ENCODE results near the gene SLC13A1.

The SLC13A1 gene

GRCh38 chr7:123151443-123151842 is 48.3 kb downstream of the SLC13A1 start:
- Histone ChIP-seq H3K4me1 (ENCODE audit: control insufficient read depth, insufficient read depth, low read length) (no peaks in the 10 kb centered on the region), H3K9ac (ENCODE audit: low read length) (no peak overlapping the region), H3K4me3 (ENCODE audit: low read length) (no peak overlapping the region), H3K9me3 (ENCODE audit: control insufficient read depth, low read length) (no peaks in the 10 kb centered on the region), H3K27me3 (replicated peaks; ENCODE audit: control insufficient read depth, insufficient read depth, low read length) (no peaks in the 10 kb centered on the region), H3K36me3 (ENCODE audit: control insufficient read depth, insufficient read depth, low read length, severe bottlenecking) (no peaks in the 10 kb centered on the region)
- DNase-seq (ENCODE audit: low read depth): no peak

GRCh38 chr7:123148813-123149212 is 51.0 kb downstream of the SLC13A1 start:
- Histone ChIP-seq H3K27me3 (replicated peaks; ENCODE audit: control insufficient read depth, insufficient read depth, low read length) (no peaks in the 10 kb centered on the region), H3K4me1 (ENCODE audit: control insufficient read depth, insufficient read depth, low read length) (no peaks in the 10 kb centered on the region), H3K36me3 (ENCODE audit: control insufficient read depth, insufficient read depth, low read length, severe bottlenecking) (no peaks in the 10 kb centered on the region), H3K9me3 (ENCODE audit: control insufficient read depth, low read length) (no peaks in the 10 kb centered on the region), H3K9ac (ENCODE audit: low read length) (no peak overlapping the region), H3K4me3 (ENCODE audit: low read length) (no peak overlapping the region)
- no peak for DNase-seq (ENCODE audit: low read depth)

GRCh38 chr7:123143252-123144006 is 56.3 kb downstream of the SLC13A1 start:
- DNase-seq (ENCODE audit: low read depth): no peak

GRCh38 chr7:123140561-123140960 is 59.2 kb downstream of the SLC13A1 start:
- no peaks in the 10 kb centered on the region for H3K9me3 ChIP-seq (ENCODE audit: control insufficient read depth, low read length)
- H3K27me3 ChIP-seq (replicated peaks; ENCODE audit: control insufficient read depth, insufficient read depth, low read length): peaks cover 7% of the 10 kb centered on the region
- H3K9ac ChIP-seq (ENCODE audit: low read length): no peak overlapping the region
- DNase-seq (ENCODE audit: low read depth): no peak
- no peak overlapping the region for H3K4me3 ChIP-seq (ENCODE audit: low read length)
- H3K36me3 ChIP-seq (ENCODE audit: control insufficient read depth, insufficient read depth, low read length, severe bottlenecking): no peaks in the 10 kb centered on the region
- H3K4me1 ChIP-seq (ENCODE audit: control insufficient read depth, insufficient read depth, low read length): no peaks in the 10 kb centered on the region

More at GRCh38 chr7:123143252-123144006, 56.3 kb downstream of the SLC13A1 start:
- no peaks in the 10 kb centered on the region for H3K4me1 ChIP-seq (ENCODE audit: control insufficient read depth, insufficient read depth, low read length)
- no peak overlapping the region for H3K9ac ChIP-seq (ENCODE audit: low read length)
- H3K9me3 ChIP-seq (ENCODE audit: control insufficient read depth, low read length): no peaks in the 10 kb centered on the region
- no peaks in the 10 kb centered on the region for H3K36me3 ChIP-seq (ENCODE audit: control insufficient read depth, insufficient read depth, low read length, severe bottlenecking)
- peaks cover 7% of the 10 kb centered on the region for H3K27me3 ChIP-seq (replicated peaks; ENCODE audit: control insufficient read depth, insufficient read depth, low read length)
- H3K4me3 ChIP-seq (ENCODE audit: low read length): no peak overlapping the region

DNA sequence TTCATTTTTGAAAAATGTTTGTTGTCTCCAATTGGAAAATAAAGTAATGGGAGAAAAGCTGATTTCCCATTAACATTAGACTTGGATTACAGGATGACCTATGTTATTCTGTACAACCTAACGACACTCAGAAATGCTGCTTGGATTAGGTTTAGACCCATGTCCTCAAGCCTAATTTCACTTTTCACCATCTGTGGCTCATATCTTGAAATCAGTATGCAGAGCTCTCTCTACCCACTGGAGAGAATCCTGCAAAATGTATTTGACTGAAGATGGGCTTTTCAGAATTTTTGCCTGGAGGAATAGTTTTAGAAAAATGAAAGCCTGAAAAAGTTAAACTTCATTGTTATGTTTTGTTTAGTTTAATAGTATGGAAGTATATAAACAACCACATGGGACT is 63.8 kb downstream of the SLC13A1 start:
- Histone ChIP-seq H3K4me3 (ENCODE audit: low read length) (no peak overlapping the region), H3K4me1 (ENCODE audit: control insufficient read depth, insufficient read depth, low read length) (no peaks in the 10 kb centered on the region), H3K9me3 (ENCODE audit: control insufficient read depth, low read length) (no peaks in the 10 kb centered on the region), H3K27me3 (replicated peaks; ENCODE audit: control insufficient read depth, insufficient read depth, low read length) (no peaks in the 10 kb centered on the region), H3K36me3 (ENCODE audit: control insufficient read depth, insufficient read depth, low read length, severe bottlenecking) (no peaks in the 10 kb centered on the region), H3K9ac (ENCODE audit: low read length) (no peak overlapping the region)
- no peak for DNase-seq (ENCODE audit: low read depth)

GRCh38 chr7:123133924-123134323 is 65.8 kb downstream of the SLC13A1 start:
- Histone ChIP-seq H3K9me3 (ENCODE audit: control insufficient read depth, low read length) (no peaks in the 10 kb centered on the region), H3K27me3 (replicated peaks; ENCODE audit: control insufficient read depth, insufficient read depth, low read length) (no peaks in the 10 kb centered on the region), H3K9ac (ENCODE audit: low read length) (no peak overlapping the region), H3K4me1 (ENCODE audit: control insufficient read depth, insufficient read depth, low read length) (no peaks in the 10 kb centered on the region), H3K36me3 (ENCODE audit: control insufficient read depth, insufficient read depth, low read length, severe bottlenecking) (no peaks in the 10 kb centered on the region), H3K4me3 (ENCODE audit: low read length) (no peak overlapping the region)
- DNase-seq (ENCODE audit: low read depth): no peak

DNA sequence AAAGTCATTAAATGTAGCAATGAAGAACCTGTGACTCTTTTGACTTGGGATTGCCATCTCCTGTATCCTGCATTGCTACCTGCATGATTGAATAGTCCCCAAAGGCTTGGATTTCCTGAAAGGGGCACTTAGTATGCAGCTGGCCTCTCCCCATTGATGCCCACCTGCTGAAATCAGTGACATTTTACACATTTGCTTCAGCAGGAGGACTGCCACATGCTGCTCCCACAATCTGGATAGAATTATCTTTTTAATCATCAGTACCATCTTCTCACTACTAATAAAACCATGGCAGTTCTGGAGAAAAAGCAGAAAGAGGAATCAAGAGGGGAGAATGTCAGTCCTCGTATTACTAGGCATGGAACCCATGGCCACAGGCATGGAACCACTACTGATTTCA is 67.8 kb downstream of the SLC13A1 start:
- DNase-seq (ENCODE audit: low read depth): no peak
- Histone ChIP-seq H3K36me3 (ENCODE audit: control insufficient read depth, insufficient read depth, low read length, severe bottlenecking) (no peaks in the 10 kb centered on the region), H3K9ac (ENCODE audit: low read length) (no peak overlapping the region), H3K9me3 (ENCODE audit: control insufficient read depth, low read length) (no peaks in the 10 kb centered on the region), H3K4me1 (ENCODE audit: control insufficient read depth, insufficient read depth, low read length) (no peaks in the 10 kb centered on the region), H3K4me3 (ENCODE audit: low read length) (no peak overlapping the region), H3K27me3 (replicated peaks; ENCODE audit: control insufficient read depth, insufficient read depth, low read length) (no peaks in the 10 kb centered on the region)

GRCh38 chr7:123131556-123131955 is 68.2 kb downstream of the SLC13A1 start:
- no peaks in the 10 kb centered on the region for H3K36me3 ChIP-seq (ENCODE audit: control insufficient read depth, insufficient read depth, low read length, severe bottlenecking)
- H3K9me3 ChIP-seq (ENCODE audit: control insufficient read depth, low read length): no peaks in the 10 kb centered on the region
- no peaks in the 10 kb centered on the region for H3K4me1 ChIP-seq (ENCODE audit: control insufficient read depth, insufficient read depth, low read length)
- H3K27me3 ChIP-seq (replicated peaks; ENCODE audit: control insufficient read depth, insufficient read depth, low read length): no peaks in the 10 kb centered on the region
- H3K9ac ChIP-seq (ENCODE audit: low read length): no peak overlapping the region
- no peak for DNase-seq (ENCODE audit: low read depth)
- H3K4me3 ChIP-seq (ENCODE audit: low read length): no peak overlapping the region

- Histone ChIP-seq H3K9ac (ENCODE audit: low read length) (no peak overlapping the region), H3K9me3 (ENCODE audit: control insufficient read depth, low read length) (no peaks in the 10 kb centered on the region), H3K27me3 (replicated peaks; ENCODE audit: control insufficient read depth, insufficient read depth, low read length) (no peaks in the 10 kb centered on the region), H3K4me3 (ENCODE audit: low read length) (no peak overlapping the region), H3K4me1 (ENCODE audit: control insufficient read depth, insufficient read depth, low read length) (no peaks in the 10 kb centered on the region), H3K36me3 (ENCODE audit: control insufficient read depth, insufficient read depth, low read length, severe bottlenecking) (no peaks in the 10 kb centered on the region)
- peak; percentile 13 for DNase-seq (ENCODE audit: low read depth)
These were observed 68.6 kb downstream of the SLC13A1 start for GRCh38 chr7:123131140-123131539.

- Histone ChIP-seq H3K36me3 (ENCODE audit: control insufficient read depth, insufficient read depth, low read length, severe bottlenecking) (no peaks in the 10 kb centered on the region), H3K4me1 (ENCODE audit: control insufficient read depth, insufficient read depth, low read length) (peaks cover 5% of the 10 kb centered on the region), H3K9me3 (ENCODE audit: control insufficient read depth, low read length) (no peaks in the 10 kb centered on the region), H3K27me3 (replicated peaks; ENCODE audit: control insufficient read depth, insufficient read depth, low read length) (no peaks in the 10 kb centered on the region), H3K4me3 (ENCODE audit: low read length) (no peak overlapping the region), H3K9ac (ENCODE audit: low read length) (no peak overlapping the region)
- DNase-seq (ENCODE audit: low read depth): no peak
These were observed 73.1 kb downstream of the SLC13A1 start for GRCh38 chr7:123126691-123127090.

- no peak for DNase-seq (ENCODE audit: low read depth)
- no peak overlapping the region for H3K4me3 ChIP-seq (ENCODE audit: low read length)
- H3K9ac ChIP-seq (ENCODE audit: low read length): no peak overlapping the region
- no peaks in the 10 kb centered on the region for H3K36me3 ChIP-seq (ENCODE audit: control insufficient read depth, insufficient read depth, low read length, severe bottlenecking)
- H3K4me1 ChIP-seq (ENCODE audit: control insufficient read depth, insufficient read depth, low read length): peaks cover 5% of the 10 kb centered on the region
- no peaks in the 10 kb centered on the region for H3K9me3 ChIP-seq (ENCODE audit: control insufficient read depth, low read length)
- no peaks in the 10 kb centered on the region for H3K27me3 ChIP-seq (replicated peaks; ENCODE audit: control insufficient read depth, insufficient read depth, low read length)
These were observed 73.6 kb downstream of the SLC13A1 start for GRCh38 chr7:123126171-123126570.

- H3K27me3 ChIP-seq (replicated peaks; ENCODE audit: control insufficient read depth, insufficient read depth, low read length): no peaks in the 10 kb centered on the region
- DNase-seq (ENCODE audit: low read depth): no peak
- no peak overlapping the region for H3K9ac ChIP-seq (ENCODE audit: low read length)
- H3K4me1 ChIP-seq (ENCODE audit: control insufficient read depth, insufficient read depth, low read length): peaks cover 5% of the 10 kb centered on the region
- H3K9me3 ChIP-seq (ENCODE audit: control insufficient read depth, low read length): no peaks in the 10 kb centered on the region
- no peaks in the 10 kb centered on the region for H3K36me3 ChIP-seq (ENCODE audit: control insufficient read depth, insufficient read depth, low read length, severe bottlenecking)
- H3K4me3 ChIP-seq (ENCODE audit: low read length): no peak overlapping the region
These were observed 74.5 kb downstream of the SLC13A1 start for GRCh38 chr7:123125231-123125630.
